HG02678 (cell line): Measurements from ENCODE around the gene DYNC2H1.

Source experiments
- ATAC-seq: cut with Tn5 transposase; IDR thresholded peaks from one replicate; pipeline ENCODE4 v1.9.1; 2021; ENCODE audit warnings: mild to moderate bottlenecking, moderate library complexity; ENCODE audit not compliant: unreplicated experiment

DYNC2H1 gene

DNA sequence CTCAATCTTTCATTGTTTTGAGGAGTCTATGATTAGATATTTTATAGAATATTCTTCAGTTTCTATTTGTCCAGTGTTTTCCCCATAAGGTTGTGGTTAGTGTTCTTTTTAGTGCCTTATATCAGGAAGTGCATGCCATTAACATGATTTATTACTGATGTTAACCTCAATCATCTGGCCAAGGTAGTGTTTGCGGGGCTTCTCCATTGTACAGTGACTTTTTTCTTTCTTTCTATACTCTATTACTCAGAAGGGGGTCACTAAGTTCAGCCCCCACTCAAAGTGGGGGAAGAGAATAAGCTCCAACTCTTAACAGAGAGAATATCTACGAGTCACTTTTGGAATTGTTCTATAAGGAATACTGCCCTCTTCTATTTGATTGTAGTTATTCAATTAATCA is 415.8 kb downstream of the DYNC2H1 start:
- no peak for ATAC-seq

DNA sequence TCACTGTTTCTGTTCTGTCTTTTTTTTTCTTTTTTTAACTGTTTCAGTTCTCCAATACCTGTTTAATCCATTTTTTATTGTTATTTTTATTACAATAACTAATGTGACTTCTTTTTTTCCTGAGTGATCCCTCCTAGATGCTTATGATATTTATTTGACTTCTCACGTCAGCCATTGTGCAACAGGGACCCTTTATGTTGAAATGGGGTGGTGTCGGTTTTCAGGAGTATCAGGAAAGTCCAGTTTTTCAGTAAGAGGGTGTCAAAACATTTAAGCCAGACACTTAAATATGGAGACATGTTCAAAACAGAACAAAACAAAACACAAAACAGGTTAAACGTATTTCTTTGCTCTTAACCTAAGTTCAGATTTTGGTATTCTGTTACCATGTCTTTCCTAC is 418.8 kb downstream of the DYNC2H1 start:
- ATAC-seq, result no peak

DNA sequence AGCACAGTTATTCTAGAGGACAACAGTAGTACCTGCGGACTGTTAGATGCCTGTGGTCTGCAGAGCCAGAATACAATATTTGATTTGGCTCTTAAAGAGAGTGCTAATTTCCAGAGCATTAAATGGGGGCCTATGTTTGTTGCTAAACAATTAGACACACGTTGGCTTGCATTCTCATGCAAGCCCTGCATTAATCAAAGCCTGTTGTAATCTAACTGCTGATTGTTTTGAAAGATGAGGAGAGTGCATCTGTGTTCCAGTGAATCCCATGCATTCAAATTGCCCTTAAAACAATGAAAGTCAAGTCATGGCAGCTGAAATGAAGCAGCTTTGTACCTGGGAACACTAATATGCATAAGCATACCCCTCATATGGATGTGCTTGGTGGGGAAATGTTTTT is 419.4 kb downstream of the DYNC2H1 start:
- ATAC-seq, result no peak

DNA sequence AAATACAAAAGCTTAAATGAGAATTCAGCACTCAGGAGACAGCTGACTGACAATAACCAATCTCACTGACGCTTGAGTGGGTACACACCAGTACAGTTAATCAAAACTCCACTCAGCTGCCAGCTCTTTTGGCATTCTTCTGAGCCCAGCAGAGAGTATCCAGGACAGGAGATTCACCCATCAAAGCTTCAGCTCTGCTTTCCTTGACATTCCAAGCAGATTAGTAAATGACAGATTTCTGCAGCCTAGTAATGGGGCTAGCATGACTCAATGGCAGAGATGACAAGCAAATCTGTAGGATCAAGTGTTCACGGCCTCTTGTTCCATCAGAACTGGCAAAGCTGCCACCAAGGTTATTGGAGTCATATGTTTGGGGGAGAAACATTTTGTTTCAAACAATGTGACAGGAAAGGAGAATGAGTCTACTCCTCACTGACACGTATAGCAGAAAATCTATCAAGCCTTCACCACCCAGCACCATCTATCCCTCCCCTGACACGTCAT is 420.0 kb downstream of the DYNC2H1 start:
- no peak for ATAC-seq
